ENCODE results near the gene LBH. TPM values are rescaled to one million over a fixed set of nuclear protein-coding genes. Genes with fewer than 3 reads are reported as not detected.

The LBH gene
- total and polyA plus RNA-seq, 12 donors = 35.9 to 204 (median 149) TPM

- 69 to 82% methylated on average over 5 of the region's 5 CpGs for WGBS, 2 donors
- DNase-seq = no peak
- H3K27me3 ChIP-seq = no peaks in the 10 kb centered on the region
- TF ChIP-seq CTCF (IDR thresholded peaks at IDR 0.05) = no peak
- H3K36me3 ChIP-seq = no peaks in the 10 kb centered on the region
- peak overlapping the region in 2 of 10 donors; percentile 66 to 91 for H3K27ac ChIP-seq
- no peak for ATAC-seq
- H3K9me3 ChIP-seq = no peaks in the 10 kb centered on the region
- intact Hi-C loops (cut with DNase I) = no loop called here
- peaks cover 18 to 41% (median 26%) of the 10 kb centered on the region in 9 donors for H3K4me1 ChIP-seq
- no peak overlapping the region for H3K4me3 ChIP-seq
Observed at GRCh38 chr2:30222636-30223360, 8.5 kb upstream of the LBH start.

- peaks cover 16 to 36% (median 24%) of the 10 kb centered on the region in 9 donors for H3K4me1 ChIP-seq
- no peaks in the 10 kb centered on the region for H3K36me3 ChIP-seq
- peak overlapping the region in 6 of 10 donors; percentile 37 to 91 (median 57) for H3K27ac ChIP-seq
- no peaks in the 10 kb centered on the region for H3K27me3 ChIP-seq
- intact Hi-C loops (cut with DNase I) = no loop called here
- H3K9me3 ChIP-seq = no peaks in the 10 kb centered on the region
- WGBS, 2 donors = 47 to 61% methylated on average over 3 of the region's 3 CpGs
- TF ChIP-seq CTCF (IDR thresholded peaks at IDR 0.05) = no peak
- H3K4me3 ChIP-seq = no peak overlapping the region
- DNase-seq = no peak
- ATAC-seq = no peak
Observed at GRCh38 chr2:30223413-30223874, 7.9 kb upstream of the LBH start.

- Histone ChIP-seq H3K9me3 (no peaks in the 10 kb centered on the region), H3K27me3 (no peaks in the 10 kb centered on the region), H3K27ac (peak overlapping the region in 8 of 10 donors; percentile 17 to 91 (median 70)), H3K36me3 (no peaks in the 10 kb centered on the region), H3K4me3 (no peak overlapping the region), H3K4me1 (peaks cover 16 to 36% (median 24%) of the 10 kb centered on the region in 9 donors)
- TF ChIP-seq CTCF (IDR thresholded peaks at IDR 0.05) = no peak
- DNase-seq = no peak
- intact Hi-C loops (cut with DNase I) = no loop called here
- ATAC-seq = peak; percentile 19 to 72 (median 52)
Observed at GRCh38 chr2:30224151-30224550, 7.2 kb upstream of the LBH start.

DNA sequence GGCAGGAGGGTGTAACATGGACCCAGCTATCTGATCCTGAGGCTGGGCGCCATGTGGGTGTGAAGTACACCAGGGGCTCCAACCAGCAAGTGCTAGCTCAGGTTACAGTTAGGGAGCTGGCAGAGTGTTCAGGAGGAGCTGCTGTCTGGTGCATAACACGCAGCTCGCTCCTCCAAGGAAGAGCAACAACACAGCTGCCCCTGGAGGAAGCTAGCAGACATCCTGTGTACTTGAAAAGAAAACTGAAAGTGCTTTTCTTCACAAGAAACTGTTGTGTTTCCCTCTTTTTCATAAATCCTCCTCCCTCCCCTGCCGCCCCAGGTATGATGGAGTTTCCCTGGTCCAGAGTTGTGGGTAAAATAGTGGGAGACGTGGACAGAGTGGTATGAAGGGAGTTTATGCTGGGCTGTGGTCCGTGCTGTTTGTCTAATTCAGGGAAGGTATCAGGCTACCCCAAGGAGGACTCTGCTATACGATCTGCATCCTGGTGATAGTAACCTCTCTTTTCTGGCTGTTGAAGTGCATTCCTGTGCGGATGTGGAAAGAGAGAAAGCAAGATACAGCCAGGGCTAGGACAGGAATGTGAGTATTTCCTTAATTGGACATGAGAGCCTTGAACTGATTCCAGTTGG, 6.1 kb upstream of the LBH start:
- Histone ChIP-seq H3K9me3 (no peaks in the 10 kb centered on the region), H3K4me1 (peaks cover 16 to 38% (median 24%) of the 10 kb centered on the region in 9 donors), H3K4me3 (peak overlapping the region in 9 of 10 donors; percentile 6 to 49 (median 40)), H3K36me3 (no peaks in the 10 kb centered on the region), H3K27me3 (peaks cover 0 to 7% (median 0%) of the 10 kb centered on the region in 7 donors), H3K27ac (peak overlapping the region in 9 of 10 donors; percentile 54 to 91 (median 75))
- ATAC-seq = peak; percentile 44 to 84 (median 72)
- 11% methylated on average over 8 of the region's 8 CpGs for WGBS, 2 donors
- TF ChIP-seq CTCF (IDR thresholded peaks at IDR 0.05) = peak in 1 of 9 donors; percentile 17
- intact Hi-C loops (cut with DNase I) = no loop called here
- DNase-seq = peak; percentile 35 to 59
